C1 segment of cervical spinal cord (tissue), 14 donors: Measurements from ENCODE around the gene GOLGA5.
"Not testable (repeated sequence)": the region's sequence is repeated elsewhere in the genome, so short reads cannot be mapped to it uniquely, and the experiment has no call there.

Experiments
- DNase-seq, 14 donors: peaks; one replicate each; lab custom pipeline; 2025; lab: John Stamatoyannopoulos, UW

Gene GOLGA5

DNA sequence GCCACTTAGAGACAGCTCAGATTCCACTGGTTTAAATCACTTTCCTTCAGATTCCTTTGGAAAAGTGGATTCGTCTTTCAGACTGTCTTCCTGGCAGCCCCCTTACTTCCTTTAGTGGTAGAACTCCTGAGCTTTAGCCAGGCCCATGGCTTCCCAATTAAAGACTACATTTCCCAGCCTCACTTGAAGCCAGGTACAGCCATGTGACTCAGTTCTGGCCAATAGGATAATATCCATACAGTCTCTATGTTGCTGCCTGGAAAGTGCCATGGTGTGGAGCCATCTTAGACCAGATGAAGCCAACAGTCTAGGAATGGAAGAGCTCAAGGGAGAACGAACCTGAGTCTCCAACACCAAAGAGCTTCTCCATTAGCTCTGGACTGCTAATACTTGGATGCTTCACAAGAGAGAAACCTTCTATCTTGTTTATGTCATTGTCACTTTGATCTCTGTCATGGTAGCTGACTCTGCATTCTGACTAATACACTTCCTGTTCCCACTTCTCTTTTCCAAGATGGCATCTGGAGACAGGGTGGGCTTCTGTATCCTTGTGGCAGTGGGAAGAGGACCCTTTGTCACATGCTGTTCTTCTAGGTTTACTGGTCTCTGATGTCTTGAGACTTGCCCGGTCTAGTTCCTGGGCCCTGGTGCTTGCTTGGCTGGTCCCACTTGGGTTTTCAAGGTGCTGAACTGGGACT, 15.1 kb upstream of the GOLGA5 start:
- DNase-seq: not testable (repeated sequence)

- no peak for DNase-seq
Observed at GRCh38 chr14:92780444-92781232, 13.5 kb upstream of the GOLGA5 start.

DNA sequence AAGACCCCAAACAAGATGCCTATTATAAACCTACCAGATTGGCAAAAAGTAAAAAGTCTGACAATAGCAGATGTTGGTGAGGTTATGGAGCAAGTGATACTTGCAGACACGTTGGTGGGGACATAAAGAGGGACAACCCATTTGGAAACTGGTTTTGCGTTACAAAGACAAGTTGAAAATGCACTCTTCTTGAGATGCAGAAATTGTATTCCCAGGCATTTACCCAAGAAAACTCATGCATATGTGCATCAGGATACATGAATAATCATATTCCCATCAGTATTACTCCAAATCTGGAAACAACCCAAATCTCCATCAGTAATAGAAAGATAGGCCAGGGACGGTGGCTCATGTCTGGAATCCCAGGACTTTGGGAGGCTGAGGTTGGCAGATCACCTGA, 12.8 kb upstream of the GOLGA5 start:
- no peak for DNase-seq

GRCh38 chr14:92783813-92784431, 10.2 kb upstream of the GOLGA5 start:
- DNase-seq: no peak

DNA sequence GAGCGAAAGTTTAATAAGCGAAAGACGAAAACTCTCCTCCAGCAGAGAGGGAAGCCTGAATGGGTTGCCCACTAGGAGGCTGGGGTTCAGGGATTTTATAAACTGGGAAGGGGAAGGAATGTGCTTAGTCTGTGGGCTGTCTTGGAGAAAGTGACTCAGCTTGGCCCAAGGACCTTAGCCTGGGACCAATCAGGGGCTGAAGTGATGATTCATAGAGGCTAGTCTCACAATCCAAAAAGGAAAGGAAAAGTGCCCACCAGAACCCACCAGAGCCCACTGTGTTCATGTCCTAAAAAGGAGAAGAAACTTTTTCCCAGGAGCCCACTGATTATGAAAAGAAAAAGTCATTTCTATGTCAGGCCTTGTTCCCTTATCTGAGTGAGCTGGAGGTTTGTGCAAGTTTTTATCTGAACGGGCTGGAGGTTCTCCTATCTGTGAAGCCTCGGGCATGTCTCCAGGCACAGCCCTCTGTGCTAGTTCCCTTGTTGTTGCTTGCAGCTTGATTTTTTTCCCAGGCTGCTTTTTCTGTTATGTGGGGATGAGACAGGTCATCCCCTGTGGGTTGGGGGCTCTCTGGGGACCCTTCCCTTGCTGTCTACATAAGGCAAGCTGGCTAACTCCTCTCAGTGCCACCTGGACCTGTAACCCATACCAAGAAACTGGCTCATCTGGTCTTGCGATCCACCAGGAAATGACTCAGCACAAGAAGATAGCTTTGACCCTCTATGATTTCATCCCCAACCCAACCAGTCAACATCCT, 8.3 kb upstream of the GOLGA5 start:
- DNase-seq: no peak

DNA sequence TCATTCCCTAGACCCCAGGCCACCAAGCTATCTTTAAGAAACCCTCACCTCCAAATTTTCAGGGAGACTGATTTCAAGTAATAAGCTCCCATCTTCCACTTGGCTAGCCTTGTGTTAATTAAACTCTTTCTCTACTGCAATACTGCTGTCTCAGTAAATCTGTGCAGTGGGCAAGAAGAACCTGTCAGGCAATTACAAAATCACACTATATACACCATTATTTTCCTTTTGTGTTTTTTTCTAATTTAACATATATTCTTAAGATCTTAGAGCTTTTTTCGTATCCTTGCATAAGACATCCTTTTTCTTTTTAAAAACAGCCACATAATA, 7.7 kb upstream of the GOLGA5 start:
- no peak for DNase-seq

DNA sequence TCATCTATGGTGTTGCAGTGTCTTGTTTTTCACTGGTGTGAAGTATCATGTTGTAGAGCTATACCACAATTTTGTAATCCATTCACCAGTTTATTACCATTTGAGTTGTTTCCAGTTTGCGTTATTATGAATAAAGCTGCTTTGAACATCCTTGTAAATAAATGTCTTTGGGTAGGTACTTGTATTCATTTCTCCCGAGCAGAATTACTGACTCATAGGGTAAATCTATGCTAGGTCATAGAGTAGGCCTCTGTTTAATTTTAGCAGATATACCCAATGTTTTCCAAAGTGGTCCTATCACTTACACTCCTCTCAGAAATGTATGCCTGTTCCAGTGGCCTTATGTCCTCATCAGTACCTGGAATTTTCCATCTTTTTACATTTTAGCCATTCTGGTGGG, 6.6 kb upstream of the GOLGA5 start:
- no peak for DNase-seq

DNA sequence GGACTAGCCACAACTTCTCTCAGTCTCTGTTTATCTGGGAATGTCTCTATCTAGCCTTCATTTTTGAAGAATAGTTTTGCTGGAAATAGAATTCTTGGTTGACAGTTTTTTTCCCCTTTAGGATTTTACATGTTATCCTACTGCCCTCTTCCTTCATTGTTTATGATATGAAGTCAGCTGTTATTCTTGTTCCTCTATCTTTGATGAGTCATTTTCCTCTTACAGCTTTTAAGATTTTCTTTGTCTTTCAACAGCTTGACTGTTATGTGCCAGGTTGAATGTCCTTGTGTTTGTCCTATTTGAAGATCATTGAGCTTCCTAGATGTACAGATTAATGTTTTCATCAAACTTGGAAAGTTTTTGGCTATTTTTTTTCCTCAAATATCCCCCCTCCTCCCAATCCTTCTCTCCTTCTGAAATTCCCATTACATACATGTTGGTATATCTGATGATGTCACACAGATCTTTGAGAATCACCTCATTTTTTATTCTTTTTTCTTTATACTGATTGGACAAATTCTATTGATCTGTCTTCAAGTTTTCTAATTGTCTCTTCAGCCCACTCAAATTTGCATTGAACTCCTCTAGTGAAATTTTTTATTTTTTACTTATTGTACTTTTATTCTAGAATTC, 4.5 kb upstream of the GOLGA5 start:
- DNase-seq: no peak

GRCh38 chr14:92792885-92793284, 1.2 kb upstream of the GOLGA5 start:
- no peak for DNase-seq

- DNase-seq: peak in 1 of 14 donors; percentile 21
Observed at GRCh38 chr14:92794547-92794941, 439 bp downstream of the GOLGA5 start.

- DNase-seq: no peak
Observed at GRCh38 chr14:92794961-92795360, 856 bp downstream of the GOLGA5 start.

- DNase-seq: no peak
Observed at GRCh38 chr14:92797935-92798653, 4.0 kb downstream of the GOLGA5 start.

DNA sequence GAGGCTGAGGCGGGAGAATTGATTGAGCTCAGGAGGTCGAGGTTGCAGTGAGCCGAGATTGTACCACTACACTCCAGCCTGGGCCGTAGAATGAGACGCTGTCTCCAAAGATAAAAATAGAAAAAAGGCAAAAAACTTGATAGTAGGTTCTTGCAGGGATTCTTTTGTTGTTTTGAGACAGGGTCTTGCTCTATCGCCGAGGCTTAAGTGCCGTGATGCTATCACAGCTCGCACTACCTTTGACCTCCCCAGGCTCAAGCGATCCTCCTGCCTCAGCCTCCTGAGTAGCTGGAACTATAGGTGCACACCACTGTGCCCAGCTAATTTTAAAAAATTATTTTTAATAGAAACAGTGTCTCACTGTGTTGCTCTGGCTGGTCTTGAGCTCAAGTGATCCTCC, 4.7 kb downstream of the GOLGA5 start:
- DNase-seq: no peak

GRCh38 chr14:92800012-92800411, 5.9 kb downstream of the GOLGA5 start:
- DNase-seq: no peak

DNA sequence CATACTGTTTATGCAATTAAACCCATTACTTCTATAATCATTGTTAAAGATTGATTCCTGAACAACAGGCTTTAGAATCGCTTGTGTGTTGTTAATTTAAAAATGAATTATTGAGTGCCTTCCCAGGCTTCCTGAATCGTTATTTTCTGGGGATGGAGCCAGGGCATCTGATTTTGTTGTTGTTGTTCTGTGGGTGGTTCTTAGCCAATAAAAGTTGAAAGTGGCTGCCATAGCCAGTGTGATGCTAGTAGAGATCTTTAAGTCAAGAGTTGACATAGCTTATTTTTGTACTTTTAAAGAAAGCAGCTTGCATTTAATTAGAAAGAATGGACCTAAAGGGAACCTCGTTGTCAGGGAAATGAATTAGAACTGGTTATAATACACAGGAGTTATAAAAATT, 6.4 kb downstream of the GOLGA5 start:
- DNase-seq: no peak

DNA sequence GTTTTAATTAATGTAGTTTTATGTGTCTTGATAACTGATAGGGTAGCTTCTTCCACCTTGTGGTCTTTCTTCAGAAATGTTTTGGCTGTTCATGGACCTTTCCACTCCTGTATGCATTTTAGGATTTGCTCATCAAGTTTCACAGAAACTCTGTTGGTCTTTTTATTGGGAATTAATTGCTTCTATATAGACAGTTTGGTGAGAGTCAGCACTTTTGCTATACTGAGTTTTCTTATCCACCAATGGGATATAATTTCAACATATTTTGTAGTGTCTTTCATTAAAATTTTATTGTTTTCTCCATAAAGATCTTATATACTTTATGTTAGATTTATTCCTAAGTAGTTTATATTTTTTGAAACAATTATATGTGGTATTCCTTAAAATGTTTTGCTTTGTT, 7.8 kb downstream of the GOLGA5 start:
- DNase-seq: no peak

DNA sequence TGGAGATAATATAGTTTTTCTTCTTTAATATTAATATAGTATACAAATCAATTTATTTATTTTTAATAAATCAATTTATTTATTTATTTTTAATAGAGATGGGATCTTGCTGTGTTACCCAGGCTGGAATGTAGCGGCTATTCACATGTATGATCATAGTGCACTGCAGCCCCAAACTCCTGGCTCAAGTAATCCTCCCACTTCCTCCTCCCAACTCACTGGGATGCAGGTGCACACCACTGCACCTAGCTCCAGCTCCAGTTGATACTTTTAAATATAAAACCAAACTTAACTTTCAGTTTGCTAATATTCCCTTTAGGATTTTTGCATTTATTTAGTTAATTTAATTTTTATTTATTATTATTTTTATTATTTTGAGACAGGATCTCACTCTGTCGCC, 8.6 kb downstream of the GOLGA5 start:
- DNase-seq: no peak

DNA sequence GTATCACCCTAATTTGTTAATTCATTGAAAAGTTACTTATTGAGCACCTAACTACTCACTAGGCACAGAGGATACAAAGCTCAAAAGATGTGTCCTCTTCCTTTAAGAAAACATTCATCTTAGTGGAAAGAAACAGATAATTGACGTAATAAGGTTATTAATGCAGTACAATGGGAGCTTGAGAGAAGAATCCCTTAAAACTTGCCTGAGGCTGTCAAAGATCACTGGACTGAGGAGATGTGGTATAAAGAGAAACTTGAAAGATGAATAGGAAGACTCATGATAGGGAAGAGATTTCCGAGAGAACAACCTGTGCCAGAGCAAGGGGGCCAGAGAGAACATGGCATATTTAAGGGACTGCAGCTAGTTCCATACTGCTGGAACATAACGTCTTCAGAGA, 19.1 kb downstream of the GOLGA5 start:
- no peak for DNase-seq

DNA sequence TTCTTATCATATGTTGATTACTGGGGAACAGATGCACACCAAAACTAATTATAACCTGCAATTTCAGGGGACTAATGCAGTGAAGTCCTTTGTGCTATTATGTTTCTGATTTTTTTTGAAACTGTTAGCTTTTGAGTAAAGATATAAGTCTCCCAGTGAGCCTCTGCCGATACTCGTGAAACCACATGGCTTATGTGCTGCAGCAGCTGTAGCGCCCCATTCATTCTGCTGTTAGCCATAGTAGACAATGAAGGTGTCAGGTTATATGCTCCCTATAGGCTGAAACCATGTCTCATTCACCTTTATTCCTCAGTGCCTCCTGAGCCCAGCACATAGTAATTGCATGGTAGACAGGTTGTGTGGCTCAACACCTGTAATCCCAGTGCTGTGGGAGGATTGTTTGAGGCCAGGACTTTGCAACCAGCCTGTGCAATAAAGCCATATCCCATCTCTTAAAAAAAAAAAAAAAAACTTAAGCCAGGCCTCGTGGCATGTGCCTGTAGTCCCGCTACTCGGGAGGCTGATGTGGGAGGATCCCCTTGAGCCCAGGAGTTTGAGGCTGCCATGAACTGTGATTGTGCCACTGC, 25.0 kb downstream of the GOLGA5 start:
- DNase-seq: no peak

DNA sequence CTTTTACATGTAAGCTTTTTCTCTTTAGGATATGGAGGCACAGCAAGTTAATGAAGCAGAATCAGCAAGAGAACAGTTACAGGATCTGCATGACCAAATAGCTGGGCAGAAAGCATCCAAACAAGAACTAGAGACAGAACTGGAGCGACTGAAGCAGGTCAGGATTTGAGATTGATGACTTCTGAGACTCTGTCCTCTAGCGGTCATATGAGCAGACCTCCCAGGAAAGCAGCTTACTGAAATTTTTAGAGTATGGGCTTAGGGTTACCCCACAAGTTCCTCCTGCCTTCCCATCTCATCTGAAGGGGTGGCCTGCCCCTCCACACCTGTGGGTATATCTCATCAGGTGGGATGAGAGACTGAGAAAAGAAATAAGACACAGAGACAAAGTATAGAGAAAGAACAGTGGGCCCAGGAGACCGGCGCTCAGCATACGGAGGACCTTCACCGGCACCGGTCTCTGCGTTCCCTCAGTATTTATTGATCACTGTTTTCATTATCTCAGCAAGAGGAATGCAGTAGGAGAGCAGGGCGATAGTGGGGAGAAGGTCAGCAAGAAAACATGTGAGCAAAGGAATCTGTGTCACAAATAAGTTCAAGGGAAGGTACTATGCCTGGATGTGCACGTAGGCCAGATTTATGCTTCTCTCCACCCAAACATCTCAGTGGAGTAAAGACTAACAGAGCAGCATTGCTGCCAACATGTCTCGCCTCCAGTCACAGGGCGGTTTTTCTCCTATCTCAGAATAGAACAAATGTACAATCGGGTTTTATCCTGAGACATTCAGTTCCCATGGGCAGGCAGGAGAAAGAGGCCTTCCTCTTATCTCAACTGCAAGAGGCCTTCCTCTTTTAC, 25.8 kb downstream of the GOLGA5 start:
- not testable (repeated sequence) for DNase-seq
